ENCODE data around the gene TAS2R13. TPM values are rescaled to one million over a fixed set of nuclear protein-coding genes. Genes with fewer than 3 reads are reported as not detected.

The TAS2R13 gene
- total and polyA plus RNA-seq, 2 experiments from 2014 or later, result 3.2 TPM; not detected in 1

GRCh38 chr12:10939163-10939562, 29.8 kb upstream of the TAS2R13 start, which contains the start of gene TAS2R14:
Gene TAS2R14 (minus strand): TSS chr12:10939263. CDS start chr12:10939207, 56 bp downstream.
- no peaks in the 10 kb centered on the region for H3K9me2 ChIP-seq (replicated peaks; ENCODE audit: insufficient read depth)
- no peak for DNase-seq (ENCODE audit: low spot score)
- no peak within 1 kb of the TSS for H2AFZ ChIP-seq
- no peaks in the 10 kb centered on the region for H3K27me3 ChIP-seq
- no peaks in the 10 kb centered on the region for H3K4me1 ChIP-seq (ENCODE audit: insufficient read depth)
- no peaks in the 10 kb centered on the region for H4K20me1 ChIP-seq (ENCODE audit: insufficient read depth, poor library complexity, severe bottlenecking)
- no peaks in the 10 kb centered on the region for H3K9me3 ChIP-seq (ENCODE audit: low read depth)
- H3K79me2 ChIP-seq, result no peaks in the 10 kb centered on the region
- no peak within 1 kb of the TSS for H3K27ac ChIP-seq
- 95% methylated on average over 1 of the region's 1 CpG for WGBS (ENCODE audit: low lambda C conversion rate, missing lambda C conversion rate)
- H3K4me2 ChIP-seq, result no peak within 1 kb of the TSS
- no peak for TF ChIP-seq EZH2 (IDR thresholded peaks at IDR 0.05; ENCODE audit: borderline replicate concordance)
- TF ChIP-seq EZH2phosphoT487 (IDR thresholded peaks at IDR 0.05; ENCODE audit: low read depth, severe bottlenecking, unreplicated experiment), result no peak
- TF ChIP-seq, protein P1, sequence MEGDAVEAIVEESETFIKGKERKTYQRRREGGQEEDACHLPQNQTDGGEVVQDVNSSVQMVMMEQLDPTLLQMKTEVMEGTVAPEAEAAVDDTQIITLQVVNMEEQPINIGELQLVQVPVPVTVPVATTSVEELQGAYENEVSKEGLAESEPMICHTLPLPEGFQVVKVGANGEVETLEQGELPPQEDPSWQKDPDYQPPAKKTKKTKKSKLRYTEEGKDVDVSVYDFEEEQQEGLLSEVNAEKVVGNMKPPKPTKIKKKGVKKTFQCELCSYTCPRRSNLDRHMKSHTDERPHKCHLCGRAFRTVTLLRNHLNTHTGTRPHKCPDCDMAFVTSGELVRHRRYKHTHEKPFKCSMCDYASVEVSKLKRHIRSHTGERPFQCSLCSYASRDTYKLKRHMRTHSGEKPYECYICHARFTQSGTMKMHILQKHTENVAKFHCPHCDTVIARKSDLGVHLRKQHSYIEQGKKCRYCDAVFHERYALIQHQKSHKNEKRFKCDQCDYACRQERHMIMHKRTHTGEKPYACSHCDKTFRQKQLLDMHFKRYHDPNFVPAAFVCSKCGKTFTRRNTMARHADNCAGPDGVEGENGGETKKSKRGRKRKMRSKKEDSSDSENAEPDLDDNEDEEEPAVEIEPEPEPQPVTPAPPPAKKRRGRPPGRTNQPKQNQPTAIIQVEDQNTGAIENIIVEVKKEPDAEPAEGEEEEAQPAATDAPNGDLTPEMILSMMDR (IDR thresholded peaks at IDR 0.05; ENCODE audit: poor library complexity), result no peak
- H3K36me3 ChIP-seq (replicated peaks; ENCODE audit: insufficient read depth, low read depth), result no peaks in the 10 kb centered on the region
- H3K4me3 ChIP-seq, result no peak within 1 kb of the TSS

- H3K9me3 ChIP-seq (ENCODE audit: low read depth), result no peaks in the 10 kb centered on the region
- H3K4me3 ChIP-seq, result no peak overlapping the region
- H3K9me2 ChIP-seq (replicated peaks; ENCODE audit: insufficient read depth), result no peaks in the 10 kb centered on the region
- no peaks in the 10 kb centered on the region for H3K79me2 ChIP-seq
- H3K4me2 ChIP-seq, result no peak overlapping the region
- no peak for TF ChIP-seq EZH2 (IDR thresholded peaks at IDR 0.05; ENCODE audit: borderline replicate concordance)
- no peak for TF ChIP-seq EZH2phosphoT487 (IDR thresholded peaks at IDR 0.05; ENCODE audit: low read depth, severe bottlenecking, unreplicated experiment)
- TF ChIP-seq, protein P1 (IDR thresholded peaks at IDR 0.05; ENCODE audit: poor library complexity), result no peak
- H2AFZ ChIP-seq, result no peak overlapping the region
- H3K4me1 ChIP-seq (ENCODE audit: insufficient read depth), result no peaks in the 10 kb centered on the region
- H3K27ac ChIP-seq, result no peak overlapping the region
- WGBS (ENCODE audit: low lambda C conversion rate, missing lambda C conversion rate), result 88% methylated on average over 1 of the region's 1 CpG
- H3K36me3 ChIP-seq (replicated peaks; ENCODE audit: insufficient read depth, low read depth), result no peaks in the 10 kb centered on the region
- H4K20me1 ChIP-seq (ENCODE audit: insufficient read depth, poor library complexity, severe bottlenecking), result no peaks in the 10 kb centered on the region
- no peaks in the 10 kb centered on the region for H3K27me3 ChIP-seq
- no peak for DNase-seq (ENCODE audit: low spot score)
These were observed 27.1 kb upstream of the TAS2R13 start for GRCh38 chr12:10936506-10936905.

- H3K9me2 ChIP-seq (replicated peaks; ENCODE audit: insufficient read depth), result no peaks in the 10 kb centered on the region
- no peaks in the 10 kb centered on the region for H3K27me3 ChIP-seq
- H3K79me2 ChIP-seq, result no peaks in the 10 kb centered on the region
- TF ChIP-seq EZH2 (IDR thresholded peaks at IDR 0.05; ENCODE audit: borderline replicate concordance), result no peak
- TF ChIP-seq EZH2phosphoT487 (IDR thresholded peaks at IDR 0.05; ENCODE audit: low read depth, severe bottlenecking, unreplicated experiment), result no peak
- TF ChIP-seq, protein P1 (IDR thresholded peaks at IDR 0.05; ENCODE audit: poor library complexity), result no peak
- no peak within 1 kb of the TSS for H3K27ac ChIP-seq
- no peaks in the 10 kb centered on the region for H4K20me1 ChIP-seq (ENCODE audit: insufficient read depth, poor library complexity, severe bottlenecking)
- H3K4me2 ChIP-seq, result no peak within 1 kb of the TSS
- H3K36me3 ChIP-seq (replicated peaks; ENCODE audit: insufficient read depth, low read depth), result no peaks in the 10 kb centered on the region
- 91% methylated on average over 5 of the region's 5 CpGs for WGBS (ENCODE audit: low lambda C conversion rate, missing lambda C conversion rate)
- no peaks in the 10 kb centered on the region for H3K9me3 ChIP-seq (ENCODE audit: low read depth)
- DNase-seq (ENCODE audit: low spot score), result no peak
- no peaks in the 10 kb centered on the region for H3K4me1 ChIP-seq (ENCODE audit: insufficient read depth)
- no peak within 1 kb of the TSS for H2AFZ ChIP-seq
- no peak within 1 kb of the TSS for H3K4me3 ChIP-seq
These were observed 19.5 kb upstream of the TAS2R13 start, which contains the start of gene PRH2 for GRCh38 chr12:10928746-10929286. Gene PRH2 (plus strand): TSS chr12:10929236. CDS start chr12:10929274, 38 bp downstream.

Measured in hepatocyte (in vitro differentiated cells).